Aorta (tissue), 5 donors: ENCODE results near the gene PPP1CC. TPM values are rescaled to one million over a fixed set of nuclear protein-coding genes. Genes with fewer than 3 reads are reported as not detected.
"Not testable (repeated sequence)": the region's sequence is repeated elsewhere in the genome, so short reads cannot be mapped to it uniquely, and the experiment has no call there.

Experiments used
- ATAC-seq: fragments of 200-7000 bp; cut with Tn5 transposase; one replicate; pipeline ENCODE4 v1.9.1; 2022; ENCODE audit warnings: moderate library complexity; ENCODE audit not compliant: low FRiP score
- DNase-seq, 2 donors: peaks; one replicate each; pipeline ENCODE4 v3.0.0-alpha.2; 2020
- H3K27ac ChIP-seq, 2 donors: one replicate each; pipeline ENCODE4 v1.5.1; 2013; ENCODE audit warnings: low read length in 2 of 2, mild to moderate bottlenecking in 2 of 2, moderate library complexity in 2 of 2, control low read depth in 1 of 2, inconsistent platforms in 1 of 2, low read depth in 1 of 2
- H3K27me3 ChIP-seq, 2 donors: one replicate each; pipeline ENCODE4 v1.6.1; 2013; ENCODE audit warnings: control low read depth in 1 of 2, low read length in 1 of 2, mild to moderate bottlenecking in 1 of 2, moderate library complexity in 1 of 2; ENCODE audit not compliant: insufficient read depth in 2 of 2, control insufficient read depth in 1 of 2
- H3K36me3 ChIP-seq, 2 donors: one replicate each; pipeline ENCODE4 v1.6.1; 2013; ENCODE audit warnings: control low read depth in 1 of 2, low read length in 1 of 2, mild to moderate bottlenecking in 1 of 2; ENCODE audit not compliant: insufficient read depth in 2 of 2, control insufficient read depth in 1 of 2
- H3K4me1 ChIP-seq, 2 donors: one replicate each; pipeline ENCODE4 v1.6.1; 2013; ENCODE audit warnings: low read length in 2 of 2, control low read depth in 1 of 2, mild to moderate bottlenecking in 1 of 2, moderate library complexity in 1 of 2; ENCODE audit not compliant: insufficient read depth in 2 of 2, control insufficient read depth in 1 of 2
- H3K4me3 ChIP-seq, 2 donors: one replicate each; pipeline ENCODE4 v1.5.1; 2013; ENCODE audit warnings: low read length in 2 of 2, control low read depth in 1 of 2, mild to moderate bottlenecking in 1 of 2
- H3K9me3 ChIP-seq: one replicate; pipeline ENCODE4 v1.6.1; 2013; ENCODE audit warnings: mild to moderate bottlenecking, low read length; ENCODE audit not compliant: control insufficient read depth
- WGBS, 2 donors: extraction: QIAGEN DNeasy Blood & Tissue Kit; methylation state at CpG; one replicate each; pipeline ENCODE4 v1.1.7; 2013; 5-methylcytosine and 5-hydroxymethylcytosine counted together
- intact Hi-C, 2 donors: fragments of 100-400 bp; cut with DNase I; formaldehyde crosslinking; loops; one replicate each; pipeline versions ENCODE4 v1.14.2 to v1.15.0; 2022
- polyA plus RNA-seq, 2 donors: library from polyadenylated mRNA; stranded (reverse); fragments of 200-250 nt; gene quantifications; one replicate each; pipeline ENCODE4 v1.2.3, GENCODE V29; 2013
- total RNA-seq, 2 donors: library from RNA; stranded (reverse); fragmentation: NEBNext Ultra II Directional; extraction: Animal tissue kit (Norgen Biotek cat#: 25700); gene quantifications; one replicate each; pipeline ENCODE4 v1.2.1, GENCODE V29; 2021
- donor health status: healthy with polysubstance abuse.
- donor health status: Bipolar disorder and iron deficiency.
- donor health status: DM: no; HTN: no; CAD: no.
- donor health status: DM: no; HTN: no; CAD: no.
- donor health status: DM: yes; HTN: yes; CAD: no.

The PPP1CC gene
- total and polyA plus RNA-seq, 4 donors: 73.8 to 178 (median 85.1) TPM

- WGBS, 2 donors: 92 to 95% methylated on average over 4 of the region's 4 CpGs
- Histone ChIP-seq H3K9me3 (no peaks in the 10 kb centered on the region), H3K27ac (no peak overlapping the region), H3K4me1 (no peaks in the 10 kb centered on the region), H3K4me3 (no peak overlapping the region), H3K36me3 (peaks cover 11 to 13% of the 10 kb centered on the region in 2 donors), H3K27me3 (no peaks in the 10 kb centered on the region)
- DNase-seq: no peak
- no peak for ATAC-seq
- intact Hi-C loops: no loop called here
Observed at GRCh38 chr12:110726028-110726427, 16.7 kb downstream of the PPP1CC start.

GRCh38 chr12:110725267-110725666, 17.4 kb downstream of the PPP1CC start:
- intact Hi-C loops: no loop called here
- ATAC-seq (no peak), DNase-seq (no peak)
- H3K4me3 ChIP-seq: no peak overlapping the region
- no peak overlapping the region for H3K27ac ChIP-seq
- 82% methylated on average over 4 of the region's 4 CpGs for WGBS, 2 donors
- H3K36me3 ChIP-seq: peaks cover 11 to 13% of the 10 kb centered on the region in 2 donors
- no peaks in the 10 kb centered on the region for H3K27me3 ChIP-seq
- no peaks in the 10 kb centered on the region for H3K9me3 ChIP-seq
- no peaks in the 10 kb centered on the region for H3K4me1 ChIP-seq

- H3K9me3 ChIP-seq, H3K4me3 ChIP-seq, H3K27me3 ChIP-seq, ATAC-seq, H3K36me3 ChIP-seq, H3K27ac ChIP-seq, DNase-seq, intact Hi-C loops, H3K4me1 ChIP-seq: not testable (repeated sequence)
- WGBS, 2 donors: 92% methylated on average over 3 of the region's 3 CpGs
Observed at GRCh38 chr12:110722892-110723291, 19.8 kb downstream of the PPP1CC start.

- intact Hi-C loops: no loop called here
- Histone ChIP-seq H3K9me3 (no peaks in the 10 kb centered on the region), H3K36me3 (peaks cover 8% of the 10 kb centered on the region in 2 donors), H3K4me3 (no peak overlapping the region), H3K27me3 (no peaks in the 10 kb centered on the region), H3K4me1 (no peaks in the 10 kb centered on the region), H3K27ac (no peak overlapping the region)
- no peak for ATAC-seq
- DNase-seq: no peak
Observed at GRCh38 chr12:110721570-110721969, 21.1 kb downstream of the PPP1CC start.

GRCh38 chr12:110720516-110720915, 22.2 kb downstream of the PPP1CC start:
- Histone ChIP-seq H3K4me1 (no peaks in the 10 kb centered on the region), H3K27ac (no peak overlapping the region), H3K36me3 (peaks cover 8% of the 10 kb centered on the region in 2 donors), H3K9me3 (no peaks in the 10 kb centered on the region), H3K27me3 (no peaks in the 10 kb centered on the region), H3K4me3 (no peak overlapping the region)
- ATAC-seq (no peak), DNase-seq (no peak)
- intact Hi-C loops: no loop called here

GRCh38 chr12:110718222-110718908, 24.3 kb downstream of the PPP1CC start:
- intact Hi-C loops: no loop called here
- no peak overlapping the region for H3K27ac ChIP-seq
- 90 to 91% methylated on average over 7 of the region's 7 CpGs for WGBS, 2 donors
- no peaks in the 10 kb centered on the region for H3K9me3 ChIP-seq
- ATAC-seq (no peak), DNase-seq (no peak)
- peaks cover 2 to 6% of the 10 kb centered on the region in 2 donors for H3K36me3 ChIP-seq
- H3K4me3 ChIP-seq: no peak overlapping the region
- no peaks in the 10 kb centered on the region for H3K4me1 ChIP-seq
- no peaks in the 10 kb centered on the region for H3K27me3 ChIP-seq

- intact Hi-C loops: no loop called here
Observed at GRCh38 chr12:110717037-110717436, 25.7 kb downstream of the PPP1CC start.

GRCh38 chr12:110708917-110709316, 33.8 kb downstream of the PPP1CC start:
- Histone ChIP-seq H3K27ac (no peak overlapping the region), H3K9me3 (no peaks in the 10 kb centered on the region), H3K4me1 (no peaks in the 10 kb centered on the region), H3K36me3 (no peaks in the 10 kb centered on the region), H3K27me3 (no peaks in the 10 kb centered on the region), H3K4me3 (no peak overlapping the region)
- ATAC-seq (no peak), DNase-seq (no peak)
- 98 to 99% methylated on average over 4 of the region's 4 CpGs for WGBS, 2 donors
- intact Hi-C loops: no loop called here

More at GRCh38 chr12:110717037-110717436, 25.7 kb downstream of the PPP1CC start:
- Histone ChIP-seq H3K36me3 (peaks cover 2 to 3% of the 10 kb centered on the region in 2 donors), H3K9me3 (no peaks in the 10 kb centered on the region), H3K4me3 (no peak overlapping the region), H3K27me3 (no peaks in the 10 kb centered on the region), H3K4me1 (no peaks in the 10 kb centered on the region), H3K27ac (no peak overlapping the region)
- ATAC-seq (no peak), DNase-seq (no peak)
- WGBS, 2 donors: 88 to 95% methylated on average over 3 of the region's 3 CpGs

- ATAC-seq: no peak
- Histone ChIP-seq H3K36me3 (no peaks in the 10 kb centered on the region), H3K9me3 (no peaks in the 10 kb centered on the region), H3K4me3 (no peak overlapping the region), H3K27ac (no peak overlapping the region), H3K4me1 (no peaks in the 10 kb centered on the region), H3K27me3 (no peaks in the 10 kb centered on the region)
- 68 to 75% methylated on average over 3 of the region's 3 CpGs for WGBS, 2 donors
- intact Hi-C loops: no loop called here
- no peak for DNase-seq
Observed at GRCh38 chr12:110705309-110705708, 37.4 kb downstream of the PPP1CC start.
